ENCODE results near the gene CAMSAP1. TPM values are rescaled to one million over a fixed set of nuclear protein-coding genes. Genes with fewer than 3 reads are reported as not detected.

The CAMSAP1 gene
- total and polyA plus RNA-seq, 10 of the 15 experiments (the other 5 are each of a cell fraction or from before 2014, with no cell fraction given): 1.4 to 24.7 (median 8.0) TPM

DNA sequence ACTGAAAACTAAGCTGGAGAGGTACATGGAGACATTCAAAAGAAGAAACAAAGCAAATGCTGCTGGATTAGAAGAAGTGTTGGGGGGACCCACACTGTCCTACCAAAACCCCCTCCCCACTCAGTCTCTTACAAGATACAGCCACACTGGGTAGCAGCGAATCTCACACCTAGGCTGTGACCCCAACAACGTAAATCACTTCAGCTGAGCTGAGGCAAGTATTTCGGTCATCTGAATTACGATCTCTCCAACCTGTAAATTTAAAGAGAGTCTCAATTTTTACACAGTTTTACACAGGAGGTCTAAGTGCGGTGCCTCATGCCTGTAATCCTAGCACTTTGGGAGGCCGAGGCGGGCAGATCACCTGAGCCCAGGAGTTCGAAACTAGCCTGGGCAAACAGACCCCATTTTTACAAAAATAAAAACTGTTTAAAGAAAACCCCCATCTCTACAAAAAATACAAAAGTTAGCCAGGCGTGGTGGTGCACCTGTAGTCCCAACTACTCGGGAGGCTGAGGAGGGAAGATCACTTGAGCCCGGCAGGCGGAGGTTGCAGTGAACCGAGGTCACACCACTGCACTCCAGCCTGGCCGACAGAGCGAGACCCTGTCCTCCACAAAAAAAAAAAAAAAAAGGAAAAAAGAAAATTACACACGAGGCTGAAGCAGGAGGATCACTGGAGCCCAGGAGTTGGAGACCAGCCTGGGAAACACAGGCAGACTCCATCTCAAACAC is 3.4 kb downstream of the CAMSAP1 start:
- Histone ChIP-seq H3K9me3 (replicated peaks; ENCODE audit: control insufficient read depth, insufficient read depth, low read length) (no peaks in the 10 kb centered on the region; the same call in 2 of the 3 replicates), H3K4me3 (no peak overlapping the region), H3K4me1 (ENCODE audit: control insufficient read depth, insufficient read depth, low read length) (peaks cover 23% of the 10 kb centered on the region), H3K9ac (ENCODE audit: control insufficient read depth, insufficient read depth, low read length) (no peak overlapping the region), H3K27me3 (replicated peaks in 1 of 2; ENCODE audit: control insufficient read depth in 2 of 2, insufficient read depth in 2 of 2, low read length in 1 of 2) (no peaks in the 10 kb centered on the region), H3K79me2 (ENCODE audit: control insufficient read depth, insufficient read depth, low read length) (peaks cover 66% of the 10 kb centered on the region), H3K27ac (ENCODE audit: control insufficient read depth, insufficient read depth) (no peak overlapping the region), H3K36me3 (ENCODE audit: control insufficient read depth in 2 of 2, insufficient read depth in 2 of 2, low read length in 1 of 2) (no peaks in the 10 kb centered on the region; a peak in 1 of 4 replicates), H4K20me1 (ENCODE audit: control insufficient read depth, insufficient read depth) (no peaks in the 10 kb centered on the region), H3K4me2 (ENCODE audit: control insufficient read depth, insufficient read depth) (no peak overlapping the region), H2AFZ (ENCODE audit: control insufficient read depth, low read depth, low read length) (no peak overlapping the region)
- ChIA-PET RAD21 (ENCODE audit: unreplicated experiment) (no interaction called here), SMC1A (ENCODE audit: uncharacterized antibody, unreplicated experiment) (interaction anchor here (0.7 kb wide), 1 partner anchor 46 kb away, joined by 3 read pairs; no protein-coding TSS in a partner anchor), POLR2A (interaction anchor here (0.7 kb wide), 1 partner anchor 71 kb away, joined by 3 read pairs; no protein-coding TSS in a partner anchor), CTCF (interaction anchor here (0.7 to 1.2 kb wide), 2 partner anchors 24 to 40 kb away, joined by 3 to 4 read pairs; no protein-coding TSS in a partner anchor)
- ATAC-seq (no peak), DNase-seq (ENCODE audit: low read depth, low spot score) (no peak), FAIRE-seq (peak; percentile 13)
- 93% methylated on average over 16 of the region's 16 CpGs for WGBS (ENCODE audit: insufficient coverage, insufficient replicate concordance, low lambda C conversion rate, missing lambda C conversion rate)
- TF ChIP-seq RUNX3 (IDR thresholded peaks at IDR 0.05; ENCODE audit: low read length): no peak
- no peak for TF ChIP-seq NFYA (IDR thresholded peaks at IDR 0.05; ENCODE audit: borderline replicate concordance, low read depth, low read length)
- TF ChIP-seq CTCF (IDR thresholded peaks at IDR 0.05 in 2 of 3, conservative IDR thresholded peaks at IDR 0.05 in 1 of 3; ENCODE audit: control insufficient read depth in 2 of 3, extremely low read depth in 1 of 3, insufficient read depth in 1 of 3, low read depth in 3 of 3, low read length in 3 of 3): no peak
- TF ChIP-seq ASH2L (IDR thresholded peaks at IDR 0.05; ENCODE audit: borderline replicate concordance, low read depth): no peak
- no peak for TF ChIP-seq CHD2 (IDR thresholded peaks at IDR 0.05; ENCODE audit: borderline replicate concordance, low read depth, low read length)
- TF ChIP-seq CBX5 (IDR thresholded peaks at IDR 0.05; ENCODE audit: low read depth): no peak
- no peak for TF ChIP-seq PRDM15 (CRISPR knock-in tag; IDR thresholded peaks at IDR 0.05)
- in situ Hi-C loops (cut with MboI) (no loop called here), intact Hi-C loops (cut with micrococcal nuclease; ENCODE audit: unreplicated experiment) (no loop called here)
- BruUV-seq (replicated peaks): TSS peak; percentile 13
